OCI-LY1 (cell line): ENCODE measurements around the gene MFAP4.

ENCODE experiments used
- H2AFZ ChIP-seq: fragments of 200-600 bp; sonication (generic), shearing (Covaris generic); 2 replicates; pipeline ENCODE4 v1.6.0; 2014; ENCODE audit warnings: antibody characterized with exemption, mild to moderate bottlenecking, low read length
- H3F3A ChIP-seq: fragments of 200-600 bp; sonication (generic), shearing (Covaris generic); 2 replicates; pipeline ENCODE4 v1.6.0; 2014; ENCODE audit warnings: mild to moderate bottlenecking, antibody characterized with exemption, low read length, moderate library complexity; ENCODE audit not compliant: insufficient read depth
- H3K27ac ChIP-seq: fragments of 200-600 bp; sonication (generic); 2 replicates; pipeline ENCODE4 v1.5.1; 2014; ENCODE audit warnings: low read length, mixed run types, mild to moderate bottlenecking, low read depth; ENCODE audit not compliant: poor library complexity, severe bottlenecking
- H3K27me3 ChIP-seq: fragments of 200-600 bp; sonication (generic); 2 replicates; pipeline ENCODE4 v1.6.0; 2014; ENCODE audit warnings: antibody characterized with exemption, mild to moderate bottlenecking, low read length, moderate library complexity; ENCODE audit not compliant: insufficient read depth
- H3K36me3 ChIP-seq: fragments of 200-600 bp; sonication (generic); 2 replicates; pipeline ENCODE4 v1.6.1; 2014; ENCODE audit warnings: mild to moderate bottlenecking, antibody characterized with exemption, low read length, moderate library complexity, mixed read lengths; ENCODE audit not compliant: insufficient read depth
- H3K4me1 ChIP-seq: fragments of 200-600 bp; sonication (generic); 2 replicates; pipeline ENCODE4 v1.5.1; 2014; ENCODE audit warnings: mild to moderate bottlenecking, low read length, moderate library complexity; ENCODE audit not compliant: insufficient read depth, severe bottlenecking
- H3K4me2 ChIP-seq: fragments of 200-600 bp; sonication (generic), shearing (Covaris generic); 2 replicates; pipeline ENCODE4 v1.6.1; 2014; ENCODE audit warnings: low read length
- H3K4me3 ChIP-seq: fragments of 200-600 bp; sonication (generic); 2 replicates; pipeline ENCODE4 v1.5.1; 2014; ENCODE audit warnings: low read length, low read depth, mild to moderate bottlenecking, mixed read lengths; ENCODE audit not compliant: poor library complexity, severe bottlenecking
- H3K79me2 ChIP-seq: fragments of 200-600 bp; shearing (Covaris generic); 2 replicates; pipeline ENCODE4 v1.6.1; 2016; ENCODE audit warnings: mixed run types, low read length, mixed read lengths; ENCODE audit not compliant: insufficient read depth
- H3K9ac ChIP-seq: fragments of 200-600 bp; sonication (generic), shearing (Covaris generic); 2 replicates; pipeline ENCODE4 v1.6.1; 2014; ENCODE audit warnings: mild to moderate bottlenecking, low read length, mixed read lengths
- H3K9me2 ChIP-seq: fragments of 200-600 bp; sonication (generic), shearing (Covaris generic); 2 replicates; pipeline ENCODE4 v1.6.1; 2014; ENCODE audit warnings: low read depth, mild to moderate bottlenecking, low read length, mixed read lengths
- H3K9me3 ChIP-seq: fragments of 200-600 bp; shearing (Covaris generic); 2 replicates; pipeline ENCODE4 v1.6.1; 2014; ENCODE audit warnings: low read length, mixed read lengths
- H4K20me1 ChIP-seq: fragments of 200-600 bp; sonication (generic), shearing (Covaris generic); 2 replicates; pipeline ENCODE4 v1.6.0; 2016; ENCODE audit warnings: mild to moderate bottlenecking, low read length; ENCODE audit not compliant: insufficient read depth
- CTCF ChIP-seq: fragments of 200-600 bp; sonication (generic), shearing (Covaris generic); IDR thresholded peaks from 2 replicates; pipeline ENCODE4 v1.5.1; 2017; ENCODE audit warnings: mild to moderate bottlenecking, antibody characterized with exemption, low read length, moderate library complexity, mixed read lengths
- EZH2 ChIP-seq: fragments of 200-600 bp; sonication (generic), shearing (Covaris generic); IDR thresholded peaks from 2 replicates; pipeline ENCODE4 v1.8.0; 2017; ENCODE audit warnings: borderline replicate concordance, mixed run types, mild to moderate bottlenecking, antibody characterized with exemption, low read length, moderate library complexity, mixed read lengths

MFAP4 gene

DNA sequence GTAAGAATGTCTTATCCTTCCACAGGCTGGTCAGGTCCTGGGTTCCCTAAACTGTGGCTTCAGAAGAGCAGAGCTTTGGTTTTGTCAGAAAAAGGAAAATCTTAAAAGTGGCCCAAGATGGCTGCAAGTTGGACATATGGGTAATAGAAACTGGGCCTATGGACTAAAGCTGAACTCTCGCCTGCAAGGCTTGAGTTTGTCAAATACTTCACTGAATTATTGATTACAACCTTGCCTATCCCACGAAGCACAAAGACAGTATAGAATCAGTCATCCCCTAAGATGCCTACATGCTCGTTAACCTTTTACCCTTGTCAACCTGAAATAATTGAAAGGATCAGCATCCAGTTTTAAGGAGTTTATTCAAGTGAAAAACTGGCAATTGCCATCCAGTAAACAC is 44.7 kb upstream of the MFAP4 start:
- TF ChIP-seq CTCF = no peak
- no peak for TF ChIP-seq EZH2
- Histone ChIP-seq H3K9me3 (no peaks in the 10 kb centered on the region), H3K9me2 (no peaks in the 10 kb centered on the region), H3K9ac (no peak overlapping the region), H3K27ac (no peak overlapping the region), H3F3A (no peaks in the 10 kb centered on the region), H3K79me2 (no peaks in the 10 kb centered on the region), H3K4me3 (no peak overlapping the region), H3K36me3 (no peaks in the 10 kb centered on the region), H3K4me2 (no peak overlapping the region), H2AFZ (no peak overlapping the region), H3K4me1 (no peaks in the 10 kb centered on the region), H4K20me1 (no peaks in the 10 kb centered on the region), H3K27me3 (no peaks in the 10 kb centered on the region; the same call in 1 of the 2 replicates)

- no peaks in the 10 kb centered on the region for H3K4me1 ChIP-seq
- no peaks in the 10 kb centered on the region for H3K79me2 ChIP-seq
- H3F3A ChIP-seq = no peaks in the 10 kb centered on the region
- no peak overlapping the region for H3K4me3 ChIP-seq
- no peaks in the 10 kb centered on the region for H3K36me3 ChIP-seq
- H3K9ac ChIP-seq = no peak overlapping the region
- no peak overlapping the region for H3K4me2 ChIP-seq
- no peaks in the 10 kb centered on the region for H3K9me3 ChIP-seq
- no peaks in the 10 kb centered on the region for H4K20me1 ChIP-seq
- no peak overlapping the region for H3K27ac ChIP-seq
- no peaks in the 10 kb centered on the region for H3K9me2 ChIP-seq
- H3K27me3 ChIP-seq = no peaks in the 10 kb centered on the region; the same call in 1 of the 2 replicates
- TF ChIP-seq CTCF (no peak), EZH2 (no peak)
- no peak overlapping the region for H2AFZ ChIP-seq
Measured at GRCh38 chr17:19426631-19427030, 39.6 kb upstream of the MFAP4 start.

DNA sequence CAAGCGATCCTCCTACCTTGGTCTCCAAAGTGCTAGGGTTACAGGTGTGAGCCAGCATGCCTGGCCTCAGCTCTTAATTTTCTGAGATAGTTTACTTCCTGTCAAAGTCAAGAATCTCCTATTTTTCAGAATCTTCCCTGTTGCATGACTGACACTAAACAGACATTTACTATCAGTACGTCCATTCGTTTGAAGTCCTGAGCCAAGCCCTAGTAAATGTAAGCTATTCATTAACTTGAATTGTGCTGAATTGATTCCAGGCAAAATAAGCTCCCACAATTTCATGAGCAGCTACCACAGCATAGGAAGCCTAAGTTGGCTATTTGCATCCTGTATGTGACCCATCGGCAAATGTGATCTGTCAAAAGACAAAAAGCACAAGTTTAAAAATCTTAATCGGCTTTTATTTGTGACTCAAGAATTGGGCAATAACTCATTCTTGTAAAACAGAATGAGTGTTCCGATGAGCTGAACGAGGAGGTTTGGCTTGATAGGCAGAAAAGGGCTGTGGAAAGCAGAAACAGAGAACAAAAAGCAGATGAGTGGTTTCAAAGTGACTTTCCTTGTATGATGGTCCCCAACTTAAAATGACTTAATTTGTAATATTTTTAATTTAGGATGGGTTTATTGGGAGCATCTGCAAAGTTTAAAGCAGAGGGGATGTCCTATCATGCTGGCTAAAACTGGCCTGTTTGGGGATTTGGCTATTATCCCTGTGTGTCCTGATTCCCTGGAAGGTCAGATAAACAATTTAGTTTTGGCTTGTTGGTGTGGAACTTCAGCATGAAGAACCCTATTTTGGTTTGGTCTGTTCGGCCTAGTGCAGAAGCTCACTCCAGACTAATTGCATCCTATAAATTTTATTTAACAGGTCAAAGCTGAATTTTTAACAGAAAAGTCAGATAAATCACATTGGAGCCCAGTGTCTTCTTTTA is 38.2 kb upstream of the MFAP4 start:
- Histone ChIP-seq H3K4me1 (no peaks in the 10 kb centered on the region), H3K27ac (no peak overlapping the region), H3K9me2 (no peaks in the 10 kb centered on the region), H3K4me2 (no peak overlapping the region), H3F3A (no peaks in the 10 kb centered on the region), H3K79me2 (no peaks in the 10 kb centered on the region), H3K9me3 (no peaks in the 10 kb centered on the region), H3K9ac (no peak overlapping the region), H2AFZ (no peak overlapping the region), H3K36me3 (no peaks in the 10 kb centered on the region), H3K4me3 (no peak overlapping the region), H4K20me1 (no peaks in the 10 kb centered on the region), H3K27me3 (no peaks in the 10 kb centered on the region; the same call in 1 of the 2 replicates)
- TF ChIP-seq EZH2 (no peak), CTCF (no peak)
